Dermis blood vessel endothelial cell (primary cell): Measurements from ENCODE around the gene DSCAML1. TPM values are rescaled to one million over a fixed set of nuclear protein-coding genes. Genes with fewer than 3 reads are reported as not detected.

Experiments
- DNase-seq: peaks from one replicate; pipeline ENCODE4 v3.0.0; 2010
- total RNA-seq: library from RNA; depleted of rRNA; stranded (reverse); fragments of >200 nt; gene quantifications from 2 replicates; pipeline ENCODE4 v1.2.3, GENCODE V29; 2014

DSCAML1 gene
- total RNA-seq, 1 donor from 2014 or later: under 0.01 TPM

GRCh38 chr11:117441146-117441975 is 355.7 kb downstream of the DSCAML1 start:
- no peak for DNase-seq

- DNase-seq: no peak
Measured at GRCh38 chr11:117440258-117440657, 356.8 kb downstream of the DSCAML1 start.

- no peak for DNase-seq
Measured at GRCh38 chr11:117439256-117439655, 357.8 kb downstream of the DSCAML1 start.

GRCh38 chr11:117438371-117439000 is 358.5 kb downstream of the DSCAML1 start:
- DNase-seq: no peak

DNA sequence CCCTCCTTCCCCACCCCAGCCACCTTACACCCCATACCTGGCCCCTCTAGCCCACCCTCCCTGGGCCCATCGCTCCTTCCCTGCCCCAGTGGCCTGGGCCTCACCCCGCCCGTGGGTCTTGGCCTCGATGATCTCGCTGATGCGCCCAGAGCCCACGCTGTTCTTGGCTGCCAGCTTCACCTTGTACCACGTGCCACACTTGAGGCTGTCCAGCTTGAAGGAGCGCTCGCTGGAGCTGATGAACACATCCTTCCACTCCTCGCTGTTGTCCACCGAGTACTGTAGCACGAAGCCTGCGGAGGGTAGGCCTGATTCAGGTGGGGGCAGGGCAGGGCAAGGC is 359.3 kb downstream of the DSCAML1 start:
- no peak for DNase-seq

- DNase-seq: no peak
Measured at GRCh38 chr11:117437041-117437790, 359.8 kb downstream of the DSCAML1 start.

- DNase-seq: no peak
Measured at GRCh38 chr11:117435326-117435725, 361.7 kb downstream of the DSCAML1 start.

DNA sequence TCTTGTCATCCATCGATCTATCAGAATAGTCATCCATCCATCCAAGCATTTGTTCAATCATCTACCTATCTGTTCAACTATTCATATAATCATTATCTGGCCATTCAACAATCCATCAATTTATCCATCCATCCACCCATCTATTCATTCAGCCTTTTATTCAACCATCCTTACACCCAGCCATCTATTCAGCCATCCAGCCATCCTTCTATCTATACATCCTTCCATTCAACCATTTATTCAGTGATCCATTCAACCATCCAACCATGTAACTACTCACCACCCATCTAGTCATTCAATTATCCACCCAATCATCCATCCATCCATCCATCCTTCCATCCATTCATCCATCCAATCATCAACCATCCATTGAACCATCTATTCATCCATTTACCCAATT is 362.5 kb downstream of the DSCAML1 start:
- no peak for DNase-seq

DNA sequence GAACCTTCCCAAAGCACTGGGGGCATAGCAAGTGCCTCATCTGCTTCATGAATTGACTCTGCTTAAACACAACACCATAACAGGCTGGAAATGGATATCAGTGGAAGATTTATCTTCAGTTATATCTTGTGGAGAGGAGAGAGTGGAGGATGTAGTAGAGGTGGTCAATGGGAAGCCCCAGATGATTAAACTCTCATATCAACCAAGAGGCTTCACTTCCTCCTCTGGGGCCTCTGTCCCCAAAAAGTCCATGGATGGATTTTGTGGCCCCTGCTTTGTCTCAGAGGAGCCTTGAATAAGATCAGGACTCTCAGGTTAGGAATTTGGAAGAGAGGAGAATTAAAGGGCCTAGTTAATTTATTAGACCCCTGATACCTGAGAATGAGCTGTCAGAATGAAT is 363.3 kb downstream of the DSCAML1 start:
- DNase-seq: no peak

GRCh38 chr11:117431436-117431835 is 365.6 kb downstream of the DSCAML1 start:
- DNase-seq: no peak

DNA sequence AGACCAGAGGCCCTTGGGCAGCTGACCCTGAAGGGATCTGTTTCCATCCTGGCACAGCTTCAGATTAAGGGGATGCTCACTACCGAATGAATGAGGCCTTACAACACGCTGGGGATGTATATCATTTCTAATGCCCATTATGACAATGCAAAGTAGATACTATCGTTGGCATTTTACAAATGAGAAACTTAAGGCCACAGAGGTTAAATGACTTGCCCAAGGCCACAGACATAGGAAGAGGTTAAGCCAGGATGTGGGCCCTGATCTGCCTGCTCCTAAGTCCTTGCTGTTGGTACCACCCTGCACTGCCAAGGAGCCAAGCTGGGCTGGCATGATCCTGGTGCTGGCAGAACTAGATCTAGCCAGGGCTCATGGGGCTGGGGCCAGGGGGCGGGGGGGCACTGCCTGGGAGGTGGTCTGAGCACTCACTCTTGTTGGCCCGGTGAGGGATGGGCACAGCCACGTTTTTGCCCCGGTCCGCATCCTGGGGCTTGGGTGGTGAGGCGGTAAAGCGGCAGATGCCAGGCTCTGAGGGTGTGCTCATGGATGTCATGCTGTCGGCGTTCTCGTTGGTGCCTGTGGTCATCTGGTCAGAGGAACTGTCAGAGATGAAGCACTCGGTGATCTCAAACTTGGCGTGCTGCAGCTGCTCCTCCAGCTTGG is 366.6 kb downstream of the DSCAML1 start:
- DNase-seq: no peak

GRCh38 chr11:117428856-117429229 is 368.2 kb downstream of the DSCAML1 start:
- DNase-seq: no peak

DNA sequence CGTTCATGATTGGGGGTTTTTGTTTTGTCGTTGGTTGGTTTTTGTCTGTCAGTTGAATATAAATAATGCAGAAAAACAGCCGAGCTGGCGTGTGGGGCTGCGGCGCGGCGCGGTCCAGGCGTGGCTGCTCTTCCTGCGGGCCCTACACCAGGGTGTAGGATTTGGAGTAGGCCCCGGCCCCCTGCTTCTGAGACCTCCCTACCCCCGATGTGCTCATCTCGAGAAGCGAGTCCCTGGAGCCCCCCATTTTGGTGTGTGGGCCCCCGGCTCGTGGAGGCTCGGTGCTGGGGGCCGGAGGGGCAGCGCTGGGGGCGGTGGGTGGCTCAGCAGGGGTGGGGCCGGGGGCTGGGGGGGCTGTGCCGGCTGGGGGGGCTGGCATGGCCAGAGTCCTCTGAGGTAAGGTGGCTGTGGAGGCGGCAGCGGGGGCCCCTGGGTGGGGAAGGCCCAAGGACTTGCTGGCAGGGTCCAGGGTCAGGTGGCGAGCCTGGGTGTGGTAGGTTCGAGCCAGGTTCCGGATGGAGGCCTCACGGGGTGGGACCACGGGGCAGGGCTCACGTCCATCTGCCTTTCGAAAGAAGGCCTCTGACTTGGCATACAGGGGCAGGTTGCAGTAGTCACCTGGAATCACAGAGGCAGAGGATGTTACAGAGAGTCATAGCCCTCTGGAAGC is 368.7 kb downstream of the DSCAML1 start:
- DNase-seq: no peak

- DNase-seq: no peak
Measured at GRCh38 chr11:117427356-117427874, 369.6 kb downstream of the DSCAML1 start.

GRCh38 chr11:117426941-117427340 is 370.1 kb downstream of the DSCAML1 start:
- DNase-seq: no peak

DNA sequence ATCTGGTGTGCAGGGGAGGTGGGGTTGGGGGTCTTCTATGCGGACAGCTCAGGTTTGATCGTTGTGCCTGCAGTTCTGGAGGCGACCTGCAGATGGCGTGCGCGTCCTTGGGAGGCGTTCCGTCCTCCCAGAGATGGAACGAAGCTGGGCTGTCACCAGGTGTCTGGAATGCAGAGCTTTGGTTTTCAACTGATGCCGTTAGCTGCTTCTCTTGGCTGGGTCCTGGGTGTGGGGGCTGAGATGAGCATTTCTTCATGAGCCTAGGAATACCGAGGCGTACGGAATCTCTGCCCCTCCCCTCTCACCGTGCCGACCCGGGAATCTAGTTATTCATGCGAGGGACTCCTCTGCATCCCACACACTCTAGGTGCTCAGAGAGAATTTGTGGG is 370.7 kb downstream of the DSCAML1 start:
- peak; percentile 74 for DNase-seq

DNA sequence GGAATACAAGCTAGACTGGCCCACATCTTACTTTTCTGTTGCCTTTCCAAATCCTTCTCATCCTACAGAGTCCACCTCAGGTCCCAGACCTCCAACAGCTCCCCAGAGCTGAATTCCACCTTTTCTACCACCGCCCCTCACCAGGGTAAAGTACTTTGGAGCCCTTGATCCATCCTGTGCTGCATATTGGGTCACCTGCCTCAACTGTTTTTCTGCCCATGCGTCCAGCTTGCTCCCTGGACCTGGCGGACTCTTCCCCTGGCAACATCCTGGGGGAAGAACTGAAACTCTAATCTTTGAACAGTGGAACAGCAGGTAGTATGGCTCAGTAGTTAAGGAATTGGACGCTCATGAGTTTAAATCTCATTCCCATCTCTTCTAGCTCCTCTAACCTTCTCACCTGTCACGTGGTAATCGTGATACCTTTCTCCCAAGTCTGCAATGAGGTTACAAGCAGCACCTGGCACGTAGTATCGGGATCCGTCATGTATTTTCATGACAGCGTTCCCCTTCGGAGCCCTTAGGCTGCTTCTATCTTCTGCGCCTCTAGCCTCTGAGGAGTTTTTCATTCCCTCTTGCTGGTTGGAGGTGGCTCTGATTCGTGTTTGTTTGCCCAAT is 371.2 kb downstream of the DSCAML1 start:
- no peak for DNase-seq

- no peak for DNase-seq
Measured at GRCh38 chr11:117424781-117425180, 372.2 kb downstream of the DSCAML1 start.

DNA sequence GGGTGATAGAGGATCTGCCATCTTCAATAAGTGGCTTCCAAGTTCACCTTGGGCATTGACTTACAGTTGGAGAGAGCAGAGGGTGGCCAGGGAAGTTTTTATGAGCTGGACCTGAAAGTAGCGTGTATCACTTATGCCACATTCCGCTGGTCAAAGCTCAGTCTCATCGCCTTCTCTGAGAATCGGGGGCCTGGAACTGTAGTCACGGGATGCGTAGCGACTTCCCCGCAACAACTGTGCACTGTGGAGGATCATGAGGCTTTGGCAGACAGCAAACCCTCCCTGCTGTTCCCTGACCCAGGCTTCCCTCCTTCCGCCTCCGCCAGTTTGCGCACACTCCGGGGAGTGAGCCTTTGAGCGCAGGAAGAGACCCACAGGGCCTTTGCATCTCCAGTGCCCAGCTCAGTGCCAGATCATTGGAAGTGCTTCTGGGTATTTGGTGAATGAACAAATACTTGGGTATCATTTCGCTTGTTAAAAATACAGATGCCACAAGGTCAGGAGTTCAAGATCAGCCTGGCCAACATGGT is 373.9 kb downstream of the DSCAML1 start:
- DNase-seq: no peak

GRCh38 chr11:117421476-117421875 is 375.5 kb downstream of the DSCAML1 start:
- no peak for DNase-seq

DNA sequence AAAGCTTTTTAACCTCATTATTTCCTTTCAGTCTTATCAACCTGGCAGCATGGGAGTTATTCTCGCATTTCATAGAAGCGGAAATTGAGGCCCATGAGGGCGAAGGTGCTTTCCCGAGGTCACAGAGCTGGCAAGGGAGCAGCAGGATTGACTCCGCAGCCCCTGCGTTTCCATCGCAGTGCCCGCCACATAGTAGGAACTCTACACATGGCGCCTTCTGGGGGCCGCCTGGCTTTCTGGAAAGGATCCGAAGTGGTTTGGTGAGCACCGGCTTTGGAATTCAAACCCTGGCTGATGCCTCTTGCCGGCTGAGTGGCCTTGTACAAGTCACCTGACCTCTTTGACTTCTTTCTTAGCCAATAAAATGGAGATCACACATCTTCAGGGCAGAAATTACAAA is 376.0 kb downstream of the DSCAML1 start:
- DNase-seq: no peak

DNA sequence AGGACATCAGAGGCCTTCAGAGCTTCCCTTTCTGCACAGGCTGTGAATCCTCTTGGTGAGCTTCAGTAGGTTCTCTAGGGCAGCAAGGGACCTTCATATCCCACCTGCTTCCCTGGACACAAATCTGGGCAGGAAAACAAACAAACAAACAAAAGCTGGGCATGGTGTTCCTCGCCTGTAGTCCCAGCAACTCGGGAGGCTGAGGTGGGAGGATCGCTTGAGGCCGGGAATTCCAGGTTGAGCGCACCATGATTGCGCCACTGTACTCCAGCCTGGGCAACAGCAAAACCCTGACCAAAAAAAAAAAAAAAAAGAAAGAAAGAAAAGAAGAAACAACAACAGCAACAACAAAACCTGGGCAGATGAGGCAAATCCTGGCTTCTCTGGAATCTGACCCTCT is 376.4 kb downstream of the DSCAML1 start:
- no peak for DNase-seq
